GM12878 (cell line): ENCODE data around the gene PRDM16. TPM values are rescaled to one million over a fixed set of nuclear protein-coding genes. Genes with fewer than 3 reads are reported as not detected.

Source experiments
- ATAC-seq: fragments of 200-7000 bp; cut with Tn5 transposase; 3 replicates; pipeline ENCODE4 v1.9.1; 2020; ENCODE audit warnings: mild to moderate bottlenecking, moderate library complexity
- BruUV-seq: library from RNA; stranded (reverse); fragments of 400-500 nt; replicated peaks from 2 replicates; lab custom pipeline; 2021; lab: Mats Ljungman, UMichigan
- CTCF ChIA-PET: fragments of 300-600 bp; sonication (Branson Sonifier 250); formaldehyde crosslinking; extraction: SDS; loops from one replicate; lab custom pipeline; 2021; ENCODE audit warnings: inconsistent platforms; lab: Yijun Ruan, JAX
- POLR2A ChIA-PET: fragments of 350-600 bp; formaldehyde crosslinking; extraction: SDS; loops from one replicate; lab custom pipeline; 2021; ENCODE audit warnings: inconsistent platforms; lab: Charles Lee
- RAD21 ChIA-PET: fragments of 300-600 bp; sonication (Branson Sonifier 250); formaldehyde crosslinking; loops from one replicate; lab custom pipeline; 2023; ENCODE audit warnings: antibody characterized with exemption; ENCODE audit not compliant: unreplicated experiment; lab: Charles Lee
- SMC1A ChIA-PET: fragments of 300-600 bp; sonication (Branson Sonifier 250); formaldehyde crosslinking; loops from one replicate; lab custom pipeline; 2023; ENCODE audit not compliant: unreplicated experiment, uncharacterized antibody; lab: Charles Lee
- DNase-seq: peaks from one replicate; pipeline ENCODE4 v3.0.0-alpha.2; 2011; ENCODE audit warnings: low read depth, low spot score
- FAIRE-seq: peaks from 3 replicates; lab custom pipeline; 2011; peaks lifted over from hg19 to GRCh38; lab: Jason Lieb, UNC
- H2AFZ ChIP-seq: 2 replicates; pipeline ENCODE4 v1.6.0; 2011; ENCODE audit warnings: low read depth, low read length, control low read depth; ENCODE audit not compliant: control insufficient read depth
- H3K27ac ChIP-seq: 2 replicates; pipeline ENCODE4 v1.5.1; 2011; ENCODE audit warnings: control low read depth; ENCODE audit not compliant: control insufficient read depth, insufficient read depth
- H3K27me3 ChIP-seq, 2 experiments: replicated peaks in 1 of 2; 2 replicates each; pipeline versions ENCODE4 v1.6.0 to v1.6.1; 2011; ENCODE audit warnings: low read length in 1 of 2; ENCODE audit not compliant: control insufficient read depth in 2 of 2, insufficient read depth in 2 of 2
- H3K36me3 ChIP-seq, 2 experiments: 2 replicates each; pipeline ENCODE4 v1.5.1; 2011; ENCODE audit warnings: low read length in 1 of 2; ENCODE audit not compliant: control insufficient read depth in 2 of 2, insufficient read depth in 2 of 2
- H3K4me1 ChIP-seq: 2 replicates; pipeline ENCODE4 v1.6.1; 2011; ENCODE audit warnings: mild to moderate bottlenecking, low read length, moderate library complexity, mixed read lengths; ENCODE audit not compliant: control insufficient read depth, insufficient read depth
- H3K4me2 ChIP-seq: 2 replicates; pipeline ENCODE4 v1.6.0; 2011; ENCODE audit warnings: control low read depth; ENCODE audit not compliant: control insufficient read depth, insufficient read depth
- H3K4me3 ChIP-seq: fragments of 200-600 bp; sonication (generic); 2 replicates; pipeline ENCODE4 v1.5.1; 2016
- H3K79me2 ChIP-seq: 2 replicates; pipeline ENCODE4 v1.6.0; 2011; ENCODE audit warnings: low read length; ENCODE audit not compliant: control insufficient read depth, insufficient read depth
- H3K9ac ChIP-seq: 2 replicates; pipeline ENCODE4 v1.8.0; 2011; ENCODE audit warnings: low read length, control low read depth, mixed read lengths; ENCODE audit not compliant: control insufficient read depth, insufficient read depth
- H3K9me3 ChIP-seq: replicated peaks from 3 replicates; pipeline ENCODE4 v1.5.1; 2011; ENCODE audit warnings: mild to moderate bottlenecking, low read length; ENCODE audit not compliant: control insufficient read depth, insufficient read depth
- H4K20me1 ChIP-seq: 2 replicates; pipeline ENCODE4 v1.6.0; 2011; ENCODE audit not compliant: control insufficient read depth, insufficient read depth
- CBX3 ChIP-seq: fragments of 200-600 bp; sonication (generic); IDR thresholded peaks from 2 replicates; pipeline ENCODE4 v1.6.1; 2016; ENCODE audit warnings: low read depth, borderline replicate concordance
- CBX5 ChIP-seq: sonication (generic); IDR thresholded peaks from 2 replicates; pipeline ENCODE4 v1.6.1; 2016; ENCODE audit warnings: low read depth, moderate library complexity, mild to moderate bottlenecking, inconsistent platforms
- EED ChIP-seq: sonication (generic); IDR thresholded peaks from 2 replicates; pipeline ENCODE4 v1.6.1; 2016; ENCODE audit warnings: antibody characterized with exemption, low read depth
- FOS ChIP-seq: IDR thresholded peaks from 3 replicates; pipeline ENCODE4 v1.6.1; 2011; ENCODE audit warnings: borderline replicate concordance; ENCODE audit not compliant: insufficient read length; ENCODE audit errors: extremely low read depth
- IKZF1 ChIP-seq: fragments of 450-650 bp; conservative IDR thresholded peaks from 2 replicates; pipeline ENCODE4 v1.6.1; 2017; ENCODE audit warnings: antibody characterized with exemption, mild to moderate bottlenecking
- KLF5 ChIP-seq: fragments of 450-650 bp; IDR thresholded peaks from 2 replicates; pipeline ENCODE4 v1.6.1; 2014; ENCODE audit warnings: mild to moderate bottlenecking; ENCODE audit not compliant: partially characterized antibody
- MEF2A ChIP-seq: IDR thresholded peaks from 2 replicates; pipeline ENCODE4 v1.6.1; 2011; ENCODE audit warnings: low read depth, mild to moderate bottlenecking, low read length, moderate library complexity; ENCODE audit not compliant: insufficient read depth
- NKRF ChIP-seq: fragments of 450-650 bp; conservative IDR thresholded peaks from 2 replicates; pipeline ENCODE4 v1.6.1; 2017; ENCODE audit warnings: mild to moderate bottlenecking, moderate library complexity
- POU2F2 ChIP-seq: IDR thresholded peaks from 3 replicates; pipeline ENCODE4 v1.6.1; 2011; ENCODE audit warnings: low read depth, mild to moderate bottlenecking, low read length, borderline replicate concordance
- SUPT20H ChIP-seq: IDR thresholded peaks from 2 replicates; pipeline ENCODE4 v1.6.1; 2011; ENCODE audit warnings: low read depth, mild to moderate bottlenecking, low read length, moderate library complexity, borderline replicate concordance; ENCODE audit not compliant: control insufficient read depth
- TCF12 ChIP-seq: IDR thresholded peaks from 2 replicates; pipeline ENCODE4 v1.6.1; 2011; ENCODE audit warnings: low read depth, mild to moderate bottlenecking, low read length
- ZNF622 ChIP-seq: fragments of 450-650 bp; IDR thresholded peaks from 2 replicates; pipeline ENCODE4 v1.6.1; 2017; ENCODE audit warnings: mild to moderate bottlenecking, inconsistent platforms
- WGBS: methylation state at CpG from one replicate; pipeline ENCODE4 v1.1.6; 2016; ENCODE audit warnings: low lambda C conversion rate; ENCODE audit not compliant: insufficient replicate concordance, insufficient coverage; ENCODE audit errors: missing lambda C conversion rate; 5-methylcytosine and 5-hydroxymethylcytosine counted together
- in situ Hi-C: fragments of 300-500 bp; cut with MboI; formaldehyde crosslinking; loops from 9 replicates; pipeline ENCODE4 v1.14.3; 2018; ENCODE audit warnings: mixed read lengths
- intact Hi-C: fragments of 100-400 bp; cut with micrococcal nuclease; formaldehyde crosslinking; loops from one replicate; pipeline ENCODE4 v1.14.2; 2022; ENCODE audit not compliant: unreplicated experiment
- polyA plus RNA-seq, 11 experiments: library from polyadenylated mRNA; depleted of rRNA in 4 of 11; unstranded in 6 of 11; stranded (reverse) in 5 of 11; fragments of >200 nt; fragmentation: Nextera tagmentation in 4 of 11; fragmentation: Illumina TruSeq in 1 of 11; extraction: Ambion mirVana in 4 of 11; extraction: Trizol in 1 of 11; gene quantifications; 1 replicate in 1 of 11; 2 replicates in 10 of 11; pipeline versions ENCODE4 v1.2.1 to v1.2.3, GENCODE V29; 2011 to 2016; ENCODE audit warnings: inconsistent platforms in 2 of 11, missing spikeins in 2 of 11, low read depth in 1 of 11
- total RNA-seq, 4 experiments: library from RNA; depleted of rRNA in 3 of 4; stranded (reverse); fragments of >200 nt in 3 of 4; fragmentation: Illumina TruSeq in 1 of 4; extraction: Trizol in 1 of 4; gene quantifications; 2 replicates each; pipeline versions ENCODE4 v1.2.1 to v1.2.3, GENCODE V29; 2013 to 2021
- TF ChIP-seq, protein P1 (sequence below): fragments of 450-650 bp; IDR thresholded peaks from 2 replicates; pipeline ENCODE4 v1.6.1; 2018; ENCODE audit warnings: borderline replicate concordance, mild to moderate bottlenecking; ENCODE audit not compliant: partially characterized antibody

Gene PRDM16
- total and polyA plus RNA-seq, 10 of the 15 experiments (the other 5 are each of a cell fraction or from before 2014, with no cell fraction given): 0.03 TPM; not detected in 9

DNA sequence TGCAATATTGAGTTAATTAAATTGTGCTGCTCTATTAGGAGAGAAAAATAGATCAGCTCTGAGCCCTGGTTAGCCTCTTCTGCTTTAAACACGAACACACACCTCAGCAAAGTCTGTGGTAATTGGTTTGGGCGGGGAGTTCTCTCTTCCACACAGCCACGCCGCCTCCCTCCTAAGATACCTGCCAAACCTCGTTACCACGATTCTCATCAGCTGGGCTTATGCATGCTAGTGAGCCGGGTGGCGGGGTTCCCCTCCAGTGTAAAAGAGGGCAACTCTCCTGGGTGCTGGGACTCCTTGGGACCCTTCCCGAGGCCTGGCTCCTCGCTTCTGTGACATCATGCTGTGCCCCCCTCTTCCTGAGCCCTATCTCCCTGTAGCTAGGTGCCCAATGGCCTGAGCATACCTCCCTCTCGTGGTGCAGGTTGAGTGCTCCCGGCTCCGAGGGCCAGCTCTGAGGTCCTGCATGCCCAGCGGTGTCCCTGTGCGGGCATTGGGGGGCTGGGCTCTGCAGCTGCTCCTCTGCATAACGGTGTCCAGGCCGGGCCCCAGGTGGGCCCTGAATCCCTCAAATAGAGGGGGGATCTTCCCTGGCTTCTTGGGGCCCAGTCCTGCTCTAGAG is 182.9 kb downstream of the PRDM16 start (continued):
- TF ChIP-seq SUPT20H: no peak
- TF ChIP-seq FOS: no peak
- no peak for TF ChIP-seq ZNF622
- TF ChIP-seq, protein P1, sequence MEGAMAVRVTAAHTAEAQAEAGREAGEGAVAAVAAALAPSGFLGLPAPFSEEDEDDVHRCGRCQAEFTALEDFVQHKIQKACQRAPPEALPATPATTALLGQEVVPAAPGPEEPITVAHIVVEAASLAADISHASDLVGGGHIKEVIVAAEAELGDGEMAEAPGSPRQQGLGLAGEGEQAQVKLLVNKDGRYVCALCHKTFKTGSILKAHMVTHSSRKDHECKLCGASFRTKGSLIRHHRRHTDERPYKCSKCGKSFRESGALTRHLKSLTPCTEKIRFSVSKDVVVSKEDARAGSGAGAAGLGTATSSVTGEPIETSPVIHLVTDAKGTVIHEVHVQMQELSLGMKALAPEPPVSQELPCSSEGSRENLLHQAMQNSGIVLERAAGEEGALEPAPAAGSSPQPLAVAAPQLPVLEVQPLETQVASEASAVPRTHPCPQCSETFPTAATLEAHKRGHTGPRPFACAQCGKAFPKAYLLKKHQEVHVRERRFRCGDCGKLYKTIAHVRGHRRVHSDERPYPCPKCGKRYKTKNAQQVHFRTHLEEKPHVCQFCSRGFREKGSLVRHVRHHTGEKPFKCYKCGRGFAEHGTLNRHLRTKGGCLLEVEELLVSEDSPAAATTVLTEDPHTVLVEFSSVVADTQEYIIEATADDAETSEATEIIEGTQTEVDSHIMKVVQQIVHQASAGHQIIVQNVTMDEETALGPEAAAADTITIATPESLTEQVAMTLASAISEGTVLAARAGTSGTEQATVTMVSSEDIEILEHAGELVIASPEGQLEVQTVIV: no peak
- TF ChIP-seq MEF2A: no peak
- no peak for TF ChIP-seq TCF12
- no peak for TF ChIP-seq POU2F2
- TF ChIP-seq, all 136 proteins: peak for 0

- WGBS: 52% methylated on average over 15 of the region's 15 CpGs
- no peaks in the 10 kb centered on the region for H4K20me1 ChIP-seq
- SMC1A ChIA-PET: no interaction called here
- no peak overlapping the region for H3K27ac ChIP-seq
- FAIRE-seq (no peak), ATAC-seq (no peak)
- TF ChIP-seq NKRF (no peak), CBX3 (no peak), IKZF1 (no peak), EED (no peak), KLF5 (no peak), CBX5 (no peak)
- TF ChIP-seq, all 136 proteins: peak for 0
- no peaks in the 10 kb centered on the region for H3K27me3 ChIP-seq
- BruUV-seq: no TSS peak
- no peak overlapping the region for H3K4me3 ChIP-seq
- intact Hi-C loops (no loop called here), in situ Hi-C loops (no loop called here)
- no peak overlapping the region for H3K9ac ChIP-seq
- ChIA-PET RAD21 (no interaction called here), POLR2A (no interaction called here), CTCF (no interaction called here)
- H3K4me1 ChIP-seq: no peaks in the 10 kb centered on the region
- no peaks in the 10 kb centered on the region for H3K9me3 ChIP-seq
- no peaks in the 10 kb centered on the region for H3K36me3 ChIP-seq
- no peak overlapping the region for H3K4me2 ChIP-seq
- no peak for DNase-seq
- H2AFZ ChIP-seq: no peak overlapping the region
- H3K79me2 ChIP-seq: no peaks in the 10 kb centered on the region
Measured at GRCh38 chr1:3255680-3256079, 186.7 kb downstream of the PRDM16 start.
